Left ventricle myocardium inferior (tissue), 1 donor: ENCODE results near the gene EPHA6. TPM values are rescaled to one million over a fixed set of nuclear protein-coding genes. Genes with fewer than 3 reads are reported as not detected.

Source experiments
- DNase-seq: peaks from one replicate; pipeline ENCODE4 v3.0.0-alpha.2; 2020
- H3K27ac ChIP-seq: fragments of 200-600 bp; replicated peaks from 2 replicates; pipeline ENCODE4 v1.8.0; 2021
- H3K27me3 ChIP-seq: fragments of 200-600 bp; 2 replicates; pipeline ENCODE4 v1.8.0; 2021; ENCODE audit warnings: low read depth
- H3K36me3 ChIP-seq: fragments of 200-600 bp; 2 replicates; pipeline ENCODE4 v1.8.0; 2021
- H3K4me1 ChIP-seq: fragments of 200-600 bp; 2 replicates; pipeline ENCODE4 v1.8.0; 2021
- H3K4me3 ChIP-seq: fragments of 200-600 bp; 2 replicates; pipeline ENCODE4 v1.8.0; 2021; ENCODE audit warnings: mild to moderate bottlenecking, moderate library complexity
- H3K9me3 ChIP-seq: fragments of 200-600 bp; replicated peaks from 2 replicates; pipeline ENCODE4 v1.8.0; 2021
- CTCF ChIP-seq: fragments of 200-600 bp; IDR thresholded peaks from 2 replicates; pipeline ENCODE4 v1.8.0; 2021; ENCODE audit warnings: antibody characterized with exemption, mild to moderate bottlenecking, borderline replicate concordance
- intact Hi-C: fragments of 100-400 bp; cut with micrococcal nuclease; formaldehyde crosslinking; loops from one replicate; pipeline ENCODE4 v1.11.0; 2022
- total RNA-seq: library from RNA; stranded (reverse); fragmentation: NEBNext Ultra II Directional; extraction: Animal tissue kit (Norgen Biotek cat#: 25700); gene quantifications from one replicate; pipeline ENCODE4 v1.2.1, GENCODE V29; 2021
- donor health status: DM: no; HTN: yes; CAD: no; lungs with severe emphysema.

EPHA6 gene
- total RNA-seq, 1 donor from 2014 or later, result 0.19 TPM

GRCh38 chr3:97235179-97235578 lies 420.8 kb downstream of the EPHA6 start:
- intact Hi-C loops, result no loop called here

GRCh38 chr3:97235611-97236315 lies 421.4 kb downstream of the EPHA6 start:
- intact Hi-C loops, result no loop called here
- Histone ChIP-seq H3K27ac (no peak overlapping the region), H3K4me1 (no peaks in the 10 kb centered on the region), H3K9me3 (peaks cover 4% of the 10 kb centered on the region), H3K4me3 (no peak overlapping the region), H3K36me3 (no peaks in the 10 kb centered on the region), H3K27me3 (no peaks in the 10 kb centered on the region)
- no peak for DNase-seq
- no peak for TF ChIP-seq CTCF

More at GRCh38 chr3:97235179-97235578, 420.8 kb downstream of the EPHA6 start:
- Histone ChIP-seq H3K27me3 (no peaks in the 10 kb centered on the region), H3K4me1 (no peaks in the 10 kb centered on the region), H3K27ac (no peak overlapping the region), H3K36me3 (no peaks in the 10 kb centered on the region), H3K4me3 (no peak overlapping the region), H3K9me3 (peaks cover 9% of the 10 kb centered on the region)
- TF ChIP-seq CTCF, result no peak
- DNase-seq, result no peak

- DNase-seq, result no peak
- H3K27me3 ChIP-seq, result no peaks in the 10 kb centered on the region
- H3K36me3 ChIP-seq, result no peaks in the 10 kb centered on the region
- no peaks in the 10 kb centered on the region for H3K9me3 ChIP-seq
- no peak overlapping the region for H3K4me3 ChIP-seq
- no peak for TF ChIP-seq CTCF
- intact Hi-C loops, result no loop called here
- H3K27ac ChIP-seq, result no peak overlapping the region
- no peaks in the 10 kb centered on the region for H3K4me1 ChIP-seq
These were observed 427.0 kb downstream of the EPHA6 start for GRCh38 chr3:97241417-97241816.

- no peaks in the 10 kb centered on the region for H3K27me3 ChIP-seq
- no peaks in the 10 kb centered on the region for H3K36me3 ChIP-seq
- no peak overlapping the region for H3K27ac ChIP-seq
- DNase-seq, result no peak
- TF ChIP-seq CTCF, result no peak
- intact Hi-C loops, result no loop called here
- H3K9me3 ChIP-seq, result no peaks in the 10 kb centered on the region
- no peaks in the 10 kb centered on the region for H3K4me1 ChIP-seq
- H3K4me3 ChIP-seq, result no peak overlapping the region
These were observed 431.0 kb downstream of the EPHA6 start for GRCh38 chr3:97245201-97245910.

GRCh38 chr3:97256060-97256459 lies 441.7 kb downstream of the EPHA6 start:
- intact Hi-C loops, result no loop called here
- no peaks in the 10 kb centered on the region for H3K9me3 ChIP-seq
- no peaks in the 10 kb centered on the region for H3K4me1 ChIP-seq
- no peak overlapping the region for H3K27ac ChIP-seq
- H3K36me3 ChIP-seq, result no peaks in the 10 kb centered on the region
- no peak overlapping the region for H3K4me3 ChIP-seq
- no peak for DNase-seq
- no peaks in the 10 kb centered on the region for H3K27me3 ChIP-seq
- no peak for TF ChIP-seq CTCF
